K562 (cell line): ENCODE measurements around the gene RDH11. TPM values are rescaled to one million over a fixed set of nuclear protein-coding genes. Genes with fewer than 3 reads are reported as not detected.

ENCODE experiments used
- ATAC-seq: fragments of 200-7000 bp; cut with Tn5 transposase; 3 replicates; pipeline ENCODE4 v1.9.1; 2020; ENCODE audit warnings: moderate library complexity
- BruUV-seq: library from RNA; stranded (reverse); fragments of 400-500 nt; replicated peaks from 2 replicates; lab custom pipeline; 2021; lab: Mats Ljungman, UMichigan
- CTCF ChIA-PET: fragments of 300-600 bp; formaldehyde crosslinking; extraction: SDS; loops from one replicate; lab custom pipeline; 2021; ENCODE audit warnings: low intra/inter-chr PET ratio; lab: Yijun Ruan, JAX
- POLR2A ChIA-PET: fragments of 300-600, 350-650 bp; sonication (Branson Sonifier 250); formaldehyde crosslinking; extraction: SDS; loops from one replicate; lab custom pipeline; 2021; ENCODE audit warnings: antibody characterized with exemption, inconsistent platforms; lab: Yijun Ruan, JAX
- DNase-seq, 4 experiments: peaks; one replicate each; pipeline versions ENCODE4 v3.0.0 to v3.0.0-alpha.2; 2011 to 2018; ENCODE audit warnings: low spot score in 3 of 4, mixed read lengths in 3 of 4; ENCODE audit errors: extremely low read depth in 1 of 4
- FAIRE-seq: peaks from 2 replicates; lab custom pipeline; 2011; peaks lifted over from hg19 to GRCh38; lab: Jason Lieb, UNC
- H2AFZ ChIP-seq: 2 replicates; pipeline ENCODE4 v1.6.0; 2011; ENCODE audit warnings: low read depth, low read length, control low read depth, inconsistent platforms
- H3K27ac ChIP-seq: fragments of 200-600 bp; 3 replicates; pipeline ENCODE4 v1.8.0; 2011; ENCODE audit warnings: low read depth, mild to moderate bottlenecking, control low read depth, inconsistent platforms, low read length, moderate library complexity, mixed read lengths; ENCODE audit errors: extremely low read depth
- H3K27me3 ChIP-seq, 2 experiments: fragments of 300-600 bp in 1 of 2; 2 replicates in 1 of 2; 3 replicates in 1 of 2; pipeline versions ENCODE4 v1.6.0 to v1.8.0; 2011; ENCODE audit warnings: inconsistent platforms in 2 of 2, low read length in 2 of 2, mild to moderate bottlenecking in 1 of 2, mixed read lengths in 1 of 2, moderate library complexity in 1 of 2; ENCODE audit not compliant: control insufficient read depth in 2 of 2, insufficient read depth in 2 of 2
- H3K36me3 ChIP-seq: fragments of 300-600 bp; 3 replicates; pipeline ENCODE4 v1.8.0; 2011; ENCODE audit warnings: mild to moderate bottlenecking, low read length, inconsistent platforms; ENCODE audit not compliant: control insufficient read depth, insufficient read depth
- H3K4me1 ChIP-seq, 2 experiments: fragments of 200-600 bp in 1 of 2; replicated peaks in 1 of 2; 2 replicates in 1 of 2; 3 replicates in 1 of 2; pipeline versions ENCODE4 v1.5.1 to v1.8.0; 2011; ENCODE audit warnings: inconsistent platforms in 2 of 2, low read length in 2 of 2, mild to moderate bottlenecking in 1 of 2, mixed read lengths in 1 of 2, moderate library complexity in 1 of 2; ENCODE audit not compliant: control insufficient read depth in 2 of 2, insufficient read depth in 2 of 2
- H3K4me2 ChIP-seq: 2 replicates; pipeline ENCODE4 v1.6.1; 2011; ENCODE audit warnings: low read length, control low read depth, inconsistent platforms, mixed read lengths; ENCODE audit not compliant: insufficient read depth
- H3K4me3 ChIP-seq: fragments of 200-600 bp; sonication (generic), shearing (Covaris generic); 2 replicates; pipeline ENCODE4 v1.5.1; 2016; ENCODE audit warnings: control low read depth, inconsistent platforms
- H3K79me2 ChIP-seq: fragments of 200-600 bp; 3 replicates; pipeline ENCODE4 v1.8.0; 2011; ENCODE audit warnings: low read length, inconsistent platforms; ENCODE audit not compliant: control insufficient read depth, insufficient read depth
- H3K9ac ChIP-seq, 2 experiments: 2 replicates each; pipeline versions ENCODE4 v1.6.0 to v1.6.1; 2011; ENCODE audit warnings: low read depth in 2 of 2, low read length in 2 of 2, control low read depth in 1 of 2, inconsistent platforms in 1 of 2, mild to moderate bottlenecking in 1 of 2, mixed read lengths in 1 of 2; ENCODE audit not compliant: insufficient read depth in 1 of 2
- H3K9me1 ChIP-seq: one replicate; pipeline ENCODE4 v1.6.0; 2011; ENCODE audit warnings: inconsistent platforms, mild to moderate bottlenecking, low read length, moderate library complexity; ENCODE audit not compliant: control insufficient read depth, insufficient read depth
- H3K9me3 ChIP-seq: replicated peaks from 2 replicates; pipeline ENCODE4 v1.5.1; 2011; ENCODE audit warnings: low read depth, low read length, inconsistent platforms; ENCODE audit not compliant: control insufficient read depth, insufficient read depth
- H4K20me1 ChIP-seq: replicated peaks from 2 replicates; pipeline ENCODE4 v1.6.1; 2011; ENCODE audit warnings: low read length, inconsistent platforms, mixed read lengths; ENCODE audit not compliant: control insufficient read depth, insufficient read depth
- ASH1L ChIP-seq: fragments of 450-650 bp; IDR thresholded peaks from 2 replicates; pipeline ENCODE4 v1.6.1; 2018; ENCODE audit warnings: borderline replicate concordance, mild to moderate bottlenecking, low read depth; ENCODE audit not compliant: partially characterized antibody
- DNMT1 ChIP-seq: fragments of 450-650 bp; IDR thresholded peaks from 2 replicates; pipeline ENCODE4 v1.6.1; 2016; ENCODE audit warnings: antibody characterized with exemption, mild to moderate bottlenecking
- EZH2 ChIP-seq: IDR thresholded peaks from 2 replicates; pipeline ENCODE4 v1.6.1; 2012; ENCODE audit warnings: low read depth, mild to moderate bottlenecking, inconsistent platforms, low read length, borderline replicate concordance
- HMBOX1 ChIP-seq: sonication (generic); IDR thresholded peaks from 2 replicates; pipeline ENCODE4 v1.6.1; 2016
- KDM4B ChIP-seq, 2 experiments: fragments of 450-650 bp in 1 of 2; sonication (generic) in 1 of 2; IDR thresholded peaks; 2 replicates each; pipeline ENCODE4 v1.6.1; 2016 to 2017; ENCODE audit warnings: borderline replicate concordance in 2 of 2, antibody characterized with exemption in 1 of 2, low read depth in 1 of 2, mild to moderate bottlenecking in 1 of 2
- RAD51 ChIP-seq: fragments of 450-650 bp; IDR thresholded peaks from 2 replicates; pipeline ENCODE4 v1.7.1; 2016; ENCODE audit warnings: low read depth, mild to moderate bottlenecking, borderline replicate concordance
- RBFOX2 ChIP-seq: fragments of 200-400 bp; formaldehyde crosslinking; IDR thresholded peaks from 2 replicates; pipeline ENCODE4 v1.6.1; 2017; ENCODE audit warnings: low read depth, mild to moderate bottlenecking, low read length, moderate library complexity
- RBM39 ChIP-seq: fragments of 200-400 bp; formaldehyde crosslinking; optimal IDR thresholded peaks from 2 replicates; pipeline ENCODE3; 2018; ENCODE audit warnings: low read depth, low read length
- SIN3B ChIP-seq: fragments of 450-650 bp; IDR thresholded peaks from 2 replicates; pipeline ENCODE4 v1.6.1; 2017; ENCODE audit warnings: low read depth, mild to moderate bottlenecking, moderate library complexity
- SREBF1 ChIP-seq: fragments of 150-350 bp; IDR thresholded peaks from 2 replicates; pipeline ENCODE4 v1.6.1; 2014; ENCODE audit warnings: antibody characterized with exemption, low read depth, low read length, borderline replicate concordance
- TFAM ChIP-seq: fragments of 250-450 bp; sonication (Bioruptor Pico); conservative IDR thresholded peaks from 2 replicates; pipeline ENCODE4 v1.5.0; 2021; ENCODE audit warnings: mild to moderate bottlenecking, moderate library complexity
- TRIM28 ChIP-seq: fragments of 450-650 bp; IDR thresholded peaks from 2 replicates; pipeline ENCODE4 v1.6.1; 2017
- ZBTB7A ChIP-seq: IDR thresholded peaks from 2 replicates; pipeline ENCODE4 v1.6.1; 2011; ENCODE audit warnings: low read depth, mild to moderate bottlenecking, low read length, moderate library complexity, borderline replicate concordance; ENCODE audit not compliant: control insufficient read depth
- ZNF124 ChIP-seq: sonication (generic); formaldehyde crosslinking; IDR thresholded peaks from 2 replicates; pipeline ENCODE4 v1.8.1; 2022; ENCODE audit warnings: missing genetic modification reagents
- ZNF780A ChIP-seq: fragments of 250-450 bp; sonication (Bioruptor Pico); IDR thresholded peaks from 2 replicates; pipeline ENCODE4 v1.5.0; 2021; ENCODE audit warnings: mild to moderate bottlenecking
- ZNF785 ChIP-seq: fragments of 250-450 bp; sonication (Bioruptor Pico); IDR thresholded peaks from 2 replicates; pipeline ENCODE4 v1.4.0; 2020; ENCODE audit warnings: mild to moderate bottlenecking
- ZZZ3 ChIP-seq: fragments of 450-650 bp; IDR thresholded peaks from 2 replicates; pipeline ENCODE4 v1.6.1; 2016; ENCODE audit warnings: antibody characterized with exemption, mild to moderate bottlenecking, moderate library complexity
- WGBS: fragments of 100-300 bp; shearing (Covaris generic); methylation state at CpG from one replicate; pipeline ENCODE4 v1.1.6; 2016; ENCODE audit warnings: low coverage, mixed read lengths; ENCODE audit not compliant: insufficient coverage; ENCODE audit errors: missing lambda C conversion rate; 5-methylcytosine and 5-hydroxymethylcytosine counted together
- in situ Hi-C: fragments of 300-500 bp; cut with MboI; formaldehyde crosslinking; loops from 4 replicates; pipeline ENCODE4 v1.15.0; 2018; ENCODE audit warnings: inconsistent platforms, mixed read lengths
- intact Hi-C: fragments of 100-400 bp; cut with micrococcal nuclease; formaldehyde crosslinking; loops from 2 replicates; pipeline ENCODE4 v1.14.2; 2022
- polyA plus RNA-seq, 8 experiments: library from polyadenylated mRNA; depleted of rRNA in 4 of 8; stranded (reverse) in 5 of 8; unstranded in 3 of 8; fragments of >200 nt; fragmentation: Nextera tagmentation in 2 of 8; fragmentation: Illumina TruSeq in 1 of 8; extraction: Ambion mirVana in 2 of 8; extraction: Trizol in 1 of 8; gene quantifications; 2 replicates each; pipeline versions ENCODE4 v1.2.1 to v1.2.3, GENCODE V29; 2011 to 2014; ENCODE audit warnings: inconsistent platforms in 1 of 8, missing spikeins in 1 of 8
- total RNA-seq, 7 experiments: library from RNA; depleted of rRNA in 6 of 7; stranded (reverse); fragments of >200 nt in 6 of 7; fragmentation: Illumina TruSeq in 2 of 7; extraction: Trizol in 2 of 7; gene quantifications; 2 replicates each; pipeline versions ENCODE4 v1.2.1 to v1.2.3, GENCODE V29; 2011 to 2021; ENCODE audit warnings: low replicate concordance in 1 of 7

The RDH11 gene
- total and polyA plus RNA-seq, 9 of the 15 experiments (the other 6 are each of a cell fraction or from before 2014, with no cell fraction given), result 50.6 to 172 (median 70.5) TPM

GRCh38 chr14:67630938-67631337, 64.6 kb downstream of the RDH11 start (continued):
- no peak for TF ChIP-seq HMBOX1

- CTCF ChIA-PET, result no interaction called here
- Histone ChIP-seq H3K27ac (no peak overlapping the region), H3K4me2 (no peak overlapping the region), H3K4me3 (no peak overlapping the region), H3K9me3 (no peaks in the 10 kb centered on the region), H2AFZ (no peak overlapping the region), H3K4me1 (peaks cover 0 to 8% of the 10 kb centered on the region in 2 experiments; a peak in 3 of 5 replicates), H3K9me1 (no peaks in the 10 kb centered on the region), H4K20me1 (no peaks in the 10 kb centered on the region), H3K36me3 (no peaks in the 10 kb centered on the region; the same call in 2 of the 3 replicates), H3K27me3 (no peaks in the 10 kb centered on the region), H3K79me2 (no peaks in the 10 kb centered on the region), H3K9ac (no peak overlapping the region)
- 58% methylated on average over 4 of the region's 4 CpGs for WGBS
- BruUV-seq, result no TSS peak
- POLR2A ChIA-PET, result interaction anchor here (1.3 to 2.1 kb wide), 3 partner anchors 9 to 33 kb away, joined by 5 to 7 read pairs (median 6); no protein-coding TSS in a partner anchor
- ATAC-seq (no peak), DNase-seq (no peak), FAIRE-seq (no peak)
- intact Hi-C loops, result no loop called here
- in situ Hi-C loops, result no loop called here
- TF ChIP-seq RAD51 (no peak), SIN3B (no peak), EZH2 (no peak), TFAM (CRISPR knock-in tag) (no peak), ZNF124 (no peak), ZZZ3 (no peak), ASH1L (no peak), ZBTB7A (no peak), TRIM28 (no peak), ZNF785 (CRISPR knock-in tag) (no peak), SREBF1 (no peak), RBM39 (no peak), RBFOX2 (no peak), KDM4B (IDR thresholded peaks at IDR 0.05; ENCODE audit: borderline replicate concordance in 2 of 2, low read depth in 1 of 2) (no peak), ZNF780A (no peak), DNMT1 (no peak)
Observed at GRCh38 chr14:67630186-67630585, 65.4 kb downstream of the RDH11 start.
